ENCODE measurements around the gene SMIM7. TPM values are rescaled to one million over a fixed set of nuclear protein-coding genes. Genes with fewer than 3 reads are reported as not detected.

Gene SMIM7
- total RNA-seq, 1 donor from 2014 or later: 56.2 TPM

DNA sequence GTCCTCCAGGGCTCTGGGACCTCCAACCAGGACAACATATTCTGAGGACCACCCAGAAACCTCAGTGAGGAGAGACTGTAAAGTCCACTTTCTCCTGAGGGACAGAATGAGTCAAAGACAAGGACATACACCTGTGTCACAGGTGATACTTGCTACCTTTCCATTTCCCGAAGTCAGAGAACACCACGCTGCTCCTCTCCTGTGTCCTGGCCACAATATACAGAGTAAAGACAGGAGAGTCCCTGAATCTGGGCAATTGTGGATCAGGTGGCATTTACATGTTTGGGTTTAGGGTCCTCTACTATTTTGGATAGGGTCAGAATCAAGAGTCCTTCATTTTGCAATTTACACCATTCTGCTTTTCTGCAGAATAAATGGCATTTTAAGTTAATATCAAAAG lies 36.9 kb downstream of the SMIM7 start:
- DNase-seq (ENCODE audit: low spot score): no peak

DNA sequence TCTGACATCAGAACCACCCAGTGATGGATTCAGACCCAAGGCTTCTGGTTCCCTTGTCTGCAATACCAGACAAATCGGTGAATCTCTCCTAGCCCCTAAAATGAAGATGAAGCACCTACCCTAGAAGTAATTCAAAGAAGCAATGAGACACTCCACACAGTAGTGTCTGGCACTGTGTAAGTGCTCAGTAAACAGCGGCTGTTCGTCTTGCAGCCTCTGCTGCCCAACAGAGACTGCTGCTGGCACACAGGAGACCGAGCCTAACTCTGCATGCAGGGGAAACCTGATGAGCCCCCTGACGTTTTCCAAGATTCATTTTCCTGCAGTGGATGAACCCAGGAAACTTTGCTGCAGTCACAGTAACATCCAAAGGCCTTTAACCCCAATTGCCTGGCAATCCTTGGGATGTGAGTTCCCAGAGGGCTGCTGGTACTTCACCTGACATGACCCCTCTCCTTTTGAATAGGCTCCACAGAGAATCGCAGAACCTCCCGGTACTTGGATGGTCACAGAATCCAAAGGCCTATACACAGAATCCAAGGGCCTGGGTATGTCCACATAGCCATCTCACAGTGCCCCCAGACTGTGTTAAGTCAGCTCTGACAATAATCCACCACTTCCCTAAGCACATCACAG lies 38.7 kb downstream of the SMIM7 start:
- DNase-seq (ENCODE audit: low spot score): no peak

DNA sequence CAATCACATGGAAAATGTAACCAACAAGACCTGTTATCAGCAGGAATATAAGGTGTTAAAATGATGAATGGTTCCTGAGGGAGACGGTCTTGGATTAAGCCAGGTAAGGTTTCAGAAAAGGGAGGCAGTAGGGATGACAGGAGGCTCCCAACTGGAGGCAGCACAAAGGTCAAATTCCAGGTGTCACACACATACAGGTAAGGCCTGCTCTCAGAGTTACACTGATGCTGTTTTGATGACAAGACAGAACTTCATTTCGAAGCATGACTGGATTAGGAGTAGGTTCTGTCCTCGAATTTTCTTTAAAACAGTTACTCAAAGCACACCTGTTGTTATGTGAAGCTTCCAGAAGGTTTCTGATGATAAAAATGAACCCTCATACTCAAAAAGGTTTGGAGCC lies 39.4 kb downstream of the SMIM7 start:
- DNase-seq (ENCODE audit: low spot score): no peak

DNA sequence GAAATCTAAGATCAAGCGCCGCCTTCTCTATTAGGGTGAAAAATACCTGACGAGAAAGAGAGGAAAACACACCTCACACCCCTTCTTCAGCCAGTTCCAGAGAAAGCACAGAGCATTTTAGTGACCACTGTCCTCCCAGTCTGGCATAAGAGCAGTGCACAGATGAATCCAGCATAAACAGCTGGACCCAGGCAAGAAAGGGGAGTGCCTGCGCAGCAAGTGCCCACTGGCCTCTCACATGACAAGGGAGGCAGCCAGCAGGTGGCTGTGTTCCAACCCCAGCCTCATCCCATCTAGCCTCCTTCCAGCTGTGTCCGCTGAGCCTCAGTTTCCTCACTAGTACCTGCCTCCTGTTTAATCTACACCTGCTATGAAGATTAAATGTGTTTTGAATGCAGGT lies 39.9 kb downstream of the SMIM7 start:
- DNase-seq (ENCODE audit: low spot score): no peak

DNA sequence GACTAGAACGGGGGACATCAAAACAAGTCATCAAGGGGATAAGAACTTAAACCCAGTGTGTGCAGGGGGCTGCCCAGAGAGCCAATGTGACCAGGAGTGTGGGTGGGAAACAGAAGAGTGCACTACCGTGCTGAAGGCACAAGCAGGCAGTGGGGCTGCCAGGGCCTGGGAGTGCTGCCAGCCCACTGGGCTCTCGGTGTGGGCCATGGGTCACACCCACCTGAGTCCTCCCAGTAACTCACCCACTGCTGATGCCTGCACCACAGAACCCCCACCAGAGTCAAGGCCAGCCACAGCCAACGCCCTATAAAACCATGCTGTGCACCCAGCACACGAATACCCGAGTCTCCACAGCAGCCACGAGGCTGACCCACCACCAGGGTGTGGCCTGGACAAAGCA lies 40.5 kb downstream of the SMIM7 start:
- DNase-seq (ENCODE audit: low spot score): no peak

DNA sequence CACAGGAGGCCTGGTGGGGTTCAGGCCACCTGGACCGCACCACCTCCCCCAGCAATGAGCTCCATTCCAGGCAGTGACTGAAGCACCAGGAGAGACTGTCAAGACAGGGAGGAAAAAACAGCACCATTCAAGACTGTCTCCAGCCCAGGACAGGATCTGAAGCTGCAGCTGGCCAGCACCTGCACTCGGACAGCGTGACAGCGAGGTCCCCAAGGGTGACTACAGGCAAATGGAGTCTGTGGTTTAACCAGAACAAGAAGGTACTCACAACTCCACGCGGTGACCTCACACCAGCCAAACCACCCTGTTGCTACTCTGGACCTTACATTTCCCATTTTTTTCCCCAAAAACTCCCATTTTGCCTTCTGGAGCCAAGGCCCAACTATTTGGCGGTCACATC lies 41.7 kb downstream of the SMIM7 start:
- no peak for DNase-seq (ENCODE audit: low spot score)

DNA sequence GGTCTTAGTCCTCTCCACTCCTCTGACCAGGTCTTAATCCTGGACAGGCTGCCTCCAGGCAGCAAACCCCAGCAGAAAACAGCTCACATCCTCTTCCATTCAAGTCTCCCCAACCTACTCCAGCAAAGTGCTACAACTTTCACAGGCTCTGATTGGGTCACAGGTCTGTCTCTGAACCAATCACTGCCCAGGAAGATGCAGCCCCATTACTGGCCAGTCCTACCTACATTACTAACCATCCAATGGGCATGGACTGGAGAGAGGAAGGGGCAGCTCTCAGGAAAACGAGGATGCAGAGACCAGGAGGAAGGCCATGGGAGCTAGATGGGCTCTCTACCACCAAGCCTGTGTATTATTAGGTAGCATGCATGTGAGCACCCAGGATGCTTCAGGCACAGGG lies 44.1 kb downstream of the SMIM7 start:
- no peak for DNase-seq (ENCODE audit: low spot score)

DNA sequence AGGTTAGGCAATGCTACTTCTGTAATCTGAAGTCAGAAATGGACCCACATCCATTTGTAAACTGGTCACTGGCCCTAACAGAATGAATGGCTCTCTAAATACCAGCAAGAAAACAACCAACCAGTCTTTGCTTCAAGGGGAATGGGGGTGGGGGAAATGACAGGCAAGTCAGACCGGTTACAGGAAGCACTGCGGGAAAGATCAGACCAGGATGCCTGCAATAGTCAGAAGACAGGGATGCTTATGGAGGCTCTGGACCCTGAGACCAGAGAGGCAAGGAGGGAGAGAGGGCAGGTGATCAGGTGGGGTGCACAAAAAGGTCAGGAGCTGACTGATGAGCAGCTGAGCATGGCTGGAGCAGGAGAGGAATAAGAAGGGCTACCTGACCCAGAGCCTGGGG lies 45.0 kb downstream of the SMIM7 start:
- DNase-seq (ENCODE audit: low spot score): no peak

DNA sequence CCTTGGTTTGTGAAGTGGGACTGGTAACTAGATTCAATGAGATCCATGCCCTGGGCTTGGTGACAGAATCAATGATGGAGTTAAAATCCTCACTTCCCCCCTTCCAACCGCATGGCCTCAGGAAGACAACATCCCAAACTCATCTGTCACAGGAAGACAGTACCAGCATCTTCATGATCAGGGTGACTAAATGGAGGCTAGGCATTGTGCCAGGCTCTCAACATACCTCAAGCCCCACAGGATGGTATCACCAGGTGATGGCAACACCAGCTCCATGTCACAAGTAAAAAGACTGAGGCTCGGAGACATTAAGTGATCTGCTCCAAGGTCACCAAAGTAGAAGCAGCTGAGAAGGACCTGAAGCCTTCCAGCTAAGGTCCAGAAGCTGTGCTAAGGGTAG lies 46.1 kb downstream of the SMIM7 start:
- DNase-seq (ENCODE audit: low spot score): no peak

DNA sequence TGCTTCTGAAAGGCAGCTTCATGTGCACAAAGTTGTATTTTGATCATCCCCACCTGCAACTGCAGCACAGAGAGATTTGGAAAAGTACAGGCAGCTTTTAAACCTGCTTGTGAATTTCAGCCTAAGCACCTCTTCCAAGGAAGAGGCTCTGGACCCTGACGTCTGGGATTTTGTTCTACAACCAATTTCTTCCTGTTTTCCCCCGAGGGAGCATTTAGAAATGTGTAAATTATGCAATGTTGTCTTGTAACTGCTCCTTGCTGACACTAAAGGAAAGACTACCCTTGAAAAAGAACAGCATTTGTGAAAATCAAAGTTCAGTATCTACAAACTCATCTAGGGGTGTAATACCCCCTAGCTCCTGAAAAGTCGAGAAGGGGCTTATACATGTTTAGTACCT lies 47.3 kb downstream of the SMIM7 start:
- no peak for DNase-seq (ENCODE audit: low spot score)

DNA sequence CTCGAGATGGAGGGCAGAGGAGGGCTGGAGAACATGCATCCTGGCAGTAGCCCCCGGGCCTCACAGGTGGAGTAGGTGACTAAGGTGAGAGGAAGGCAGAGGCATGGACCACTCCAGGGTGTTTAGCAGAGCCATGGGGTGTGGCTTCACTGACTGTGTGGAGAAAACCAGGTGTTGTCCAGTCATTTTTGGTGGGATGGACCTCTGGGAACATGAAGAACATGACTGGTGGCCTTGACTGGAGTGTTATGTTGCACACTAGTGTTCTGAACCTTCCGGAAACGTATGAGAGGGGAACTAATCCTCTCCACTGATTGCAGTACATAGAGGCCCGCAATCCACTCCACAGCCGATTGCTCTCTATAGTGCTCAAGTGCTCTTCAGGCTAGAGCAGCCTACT lies 48.8 kb downstream of the SMIM7 start:
- DNase-seq (ENCODE audit: low spot score): no peak

DNA sequence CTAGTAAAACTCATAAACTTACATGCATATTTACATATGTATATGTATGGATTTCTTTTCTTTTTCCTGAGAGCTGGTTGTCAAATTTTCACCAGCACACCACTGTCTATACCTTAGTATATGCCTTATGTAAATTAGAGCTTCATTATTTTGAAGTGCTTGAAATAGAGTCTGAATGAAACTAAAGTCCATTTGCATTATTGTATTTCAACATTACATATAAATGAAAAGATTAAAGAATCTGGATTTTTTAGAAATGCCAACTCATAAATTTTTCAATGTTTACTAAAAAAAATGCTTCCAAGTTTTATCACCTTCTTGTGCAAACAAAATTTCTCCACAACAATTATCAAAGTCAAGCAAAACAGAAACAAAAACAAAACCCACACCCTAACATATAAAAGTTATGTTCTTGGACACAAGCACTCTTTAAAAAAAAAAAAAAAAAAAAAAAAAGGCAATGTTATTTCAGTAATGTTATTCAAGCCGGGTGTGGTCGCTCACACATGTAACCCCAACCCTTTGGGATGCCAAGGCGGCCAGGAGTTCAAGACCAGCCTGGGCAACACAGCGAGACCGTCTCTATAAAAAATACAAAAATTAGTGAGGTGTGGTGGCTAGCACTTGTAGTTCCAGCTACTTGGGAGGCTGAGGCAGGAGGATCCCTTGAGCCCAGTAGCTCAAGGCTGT lies 50.3 kb downstream of the SMIM7 start:
- DNase-seq (ENCODE audit: low spot score): no peak

DNA sequence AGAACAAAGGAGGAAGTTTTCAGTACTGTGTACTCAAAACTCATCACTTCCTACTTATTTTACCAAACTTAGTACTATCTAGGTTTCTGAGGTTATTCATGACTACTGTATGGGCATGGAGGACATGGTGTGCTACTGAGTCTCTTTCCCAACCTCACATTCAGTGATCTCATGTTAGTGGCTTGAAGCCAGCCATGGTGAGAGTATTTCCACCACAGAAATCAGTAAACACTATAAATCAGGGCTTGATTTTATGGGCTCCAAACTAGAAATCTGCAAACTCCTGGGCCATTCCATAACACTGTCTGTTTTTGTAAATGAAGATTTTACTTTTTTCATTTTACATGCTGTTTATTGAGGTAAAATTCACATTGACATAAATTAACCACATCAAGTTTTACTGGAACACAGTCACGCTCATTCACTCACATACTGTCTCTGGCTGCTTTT lies 51.6 kb downstream of the SMIM7 start:
- DNase-seq (ENCODE audit: low spot score): no peak

DNA sequence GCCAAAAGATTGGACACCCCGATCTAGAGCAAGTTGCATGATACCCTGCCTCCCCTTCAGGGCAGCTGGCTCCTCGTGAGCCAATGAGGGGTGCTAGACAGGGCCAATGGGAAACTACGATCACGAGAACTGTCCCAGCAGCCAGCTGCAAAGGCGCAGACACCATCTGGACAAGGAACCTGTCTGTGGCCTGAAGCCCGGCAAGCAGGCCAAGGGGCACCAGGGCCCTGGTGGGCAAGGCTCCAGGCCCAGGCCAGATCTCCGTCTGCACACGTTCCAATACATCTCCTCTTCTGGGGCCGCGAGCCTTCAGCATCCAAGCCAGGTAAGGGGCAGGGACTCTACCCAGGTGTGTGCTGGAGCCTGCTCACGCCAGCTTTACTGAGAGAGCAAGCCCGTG lies 52.1 kb downstream of the SMIM7 start:
- no peak for DNase-seq (ENCODE audit: low spot score)

DNA sequence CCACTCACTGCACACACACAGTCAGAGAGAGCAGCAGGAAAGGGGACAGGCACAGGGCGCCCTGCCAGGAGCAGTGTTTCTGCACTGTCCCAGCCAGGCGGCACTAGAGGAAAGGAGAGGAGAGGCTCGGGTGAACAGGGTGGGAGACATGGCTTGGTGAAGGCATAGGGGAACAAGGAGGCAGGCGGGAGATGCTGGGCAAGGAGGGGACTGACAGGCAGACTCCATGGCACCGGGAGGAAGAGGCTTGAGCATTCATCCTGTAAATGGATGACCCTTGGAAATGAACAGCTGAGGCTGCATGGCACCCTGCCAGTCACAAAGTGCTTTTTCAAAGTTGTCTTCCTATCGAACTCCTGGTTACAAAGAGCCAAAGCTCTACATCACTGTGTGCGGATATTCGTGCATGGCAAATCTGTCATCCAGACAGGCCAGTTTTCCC lies 54.4 kb downstream of the SMIM7 start:
- DNase-seq (ENCODE audit: low spot score): no peak

DNA sequence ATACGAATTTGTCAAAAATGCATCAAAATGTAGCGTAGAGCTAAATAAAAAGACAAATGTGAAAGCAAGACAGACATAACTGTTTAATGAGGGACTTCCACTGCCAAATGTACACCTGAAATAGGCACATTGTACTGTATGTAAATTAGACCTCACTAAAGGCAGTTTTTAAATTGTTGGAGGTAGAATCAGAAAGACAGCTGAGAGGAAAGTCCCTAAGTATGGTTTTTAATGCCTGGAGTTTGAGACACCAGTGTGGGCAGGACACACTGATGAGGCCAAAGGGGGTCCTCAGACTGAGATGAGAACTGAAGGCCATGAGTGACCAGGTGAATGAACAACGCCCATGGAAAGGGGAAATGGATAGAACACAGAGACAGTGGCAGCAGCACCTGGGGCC lies 54.8 kb downstream of the SMIM7 start:
- DNase-seq (ENCODE audit: low spot score): no peak

DNA sequence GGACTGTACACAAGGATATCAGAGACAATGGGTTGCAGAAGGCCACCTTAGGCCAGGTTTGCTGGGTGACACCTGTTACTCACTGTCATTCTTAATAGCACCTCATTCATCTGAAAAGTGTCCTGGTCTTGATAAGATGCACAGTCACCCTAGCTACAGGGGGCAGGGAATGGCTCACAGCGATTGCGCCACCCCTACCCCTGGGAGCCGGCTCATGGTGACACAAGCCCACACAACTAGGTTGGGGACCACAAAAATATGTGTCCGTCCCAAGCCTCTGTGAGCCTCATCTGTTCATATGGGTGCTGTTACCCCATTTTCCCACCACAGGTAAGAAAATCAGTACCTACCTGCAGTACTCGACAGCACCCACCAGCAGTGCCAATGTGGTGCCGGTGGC lies 55.3 kb downstream of the SMIM7 start:
- no peak for DNase-seq (ENCODE audit: low spot score)

DNA sequence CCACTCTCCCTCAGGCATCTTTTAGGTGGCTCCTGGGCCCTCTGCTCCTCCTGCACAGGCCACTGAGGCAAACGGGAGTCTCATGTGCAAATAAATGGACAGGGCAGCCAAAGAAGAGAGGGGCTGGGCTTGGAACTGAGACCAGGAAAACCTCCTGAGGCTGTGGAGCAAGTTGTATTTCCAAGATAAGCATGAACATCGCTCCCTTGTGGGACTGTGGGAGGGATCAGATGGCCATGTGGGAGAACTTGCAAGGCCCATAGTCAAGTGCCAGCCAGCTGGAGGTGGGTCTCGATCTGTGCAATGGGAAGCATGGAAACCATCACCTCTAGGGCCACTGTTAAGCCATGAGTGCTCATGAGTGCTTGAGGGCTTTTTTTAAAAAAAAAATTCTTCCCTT lies 56.9 kb downstream of the SMIM7 start:
- DNase-seq (ENCODE audit: low spot score): no peak

DNA sequence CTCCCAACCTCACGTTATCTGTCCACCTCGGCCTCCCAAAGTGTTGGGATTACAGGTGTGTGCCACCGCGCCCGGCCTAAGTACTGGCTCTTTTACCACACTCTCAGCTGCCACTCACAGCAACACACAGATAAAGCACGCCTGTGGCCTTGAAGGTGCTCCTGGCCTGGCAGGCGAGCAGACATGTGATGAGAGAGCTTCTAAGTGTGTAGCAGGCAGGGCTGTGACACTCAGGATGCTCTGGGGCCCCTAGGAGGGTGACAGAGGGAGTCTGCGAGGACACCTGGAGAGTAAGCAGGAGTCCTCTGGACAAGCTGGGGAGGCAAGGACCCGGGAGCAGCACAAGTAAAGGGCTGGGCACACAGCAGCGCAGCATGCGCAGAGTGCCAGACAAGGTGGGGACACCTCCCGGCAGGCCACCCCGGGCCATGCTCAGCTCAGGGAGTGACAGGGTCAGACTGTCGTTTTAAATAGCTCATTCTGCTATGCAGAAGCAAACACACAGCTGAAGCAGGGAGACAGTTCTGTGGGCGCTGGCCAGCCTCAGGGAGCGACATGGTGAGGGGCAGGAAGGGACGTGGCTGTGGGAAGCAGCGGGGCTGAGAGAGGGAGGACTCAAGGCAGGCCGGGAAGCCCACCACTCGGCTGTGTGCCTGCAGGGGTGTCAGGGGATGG lies 58.4 kb downstream of the SMIM7 start:
- no peak for DNase-seq (ENCODE audit: low spot score)

DNA sequence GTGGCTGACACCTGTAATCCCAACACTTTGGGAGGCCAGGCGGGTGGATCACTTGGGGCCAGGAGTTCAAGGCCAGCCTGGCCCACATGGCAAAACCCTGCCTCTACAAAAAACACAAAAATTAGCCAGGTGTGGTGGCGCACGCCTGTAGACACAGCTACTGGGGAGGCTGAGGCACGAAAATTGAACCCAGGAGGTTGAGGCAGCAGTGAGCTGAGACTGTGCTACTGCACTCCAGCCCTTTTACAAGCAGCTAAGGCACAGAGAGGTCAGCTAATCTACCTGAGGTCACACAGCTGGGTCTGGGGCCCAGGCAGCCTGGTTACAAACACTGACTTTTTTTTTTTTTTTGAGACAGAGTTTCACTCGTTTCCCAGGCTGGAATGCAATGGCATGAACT lies 59.1 kb downstream of the SMIM7 start:
- DNase-seq (ENCODE audit: low spot score): no peak

DNA sequence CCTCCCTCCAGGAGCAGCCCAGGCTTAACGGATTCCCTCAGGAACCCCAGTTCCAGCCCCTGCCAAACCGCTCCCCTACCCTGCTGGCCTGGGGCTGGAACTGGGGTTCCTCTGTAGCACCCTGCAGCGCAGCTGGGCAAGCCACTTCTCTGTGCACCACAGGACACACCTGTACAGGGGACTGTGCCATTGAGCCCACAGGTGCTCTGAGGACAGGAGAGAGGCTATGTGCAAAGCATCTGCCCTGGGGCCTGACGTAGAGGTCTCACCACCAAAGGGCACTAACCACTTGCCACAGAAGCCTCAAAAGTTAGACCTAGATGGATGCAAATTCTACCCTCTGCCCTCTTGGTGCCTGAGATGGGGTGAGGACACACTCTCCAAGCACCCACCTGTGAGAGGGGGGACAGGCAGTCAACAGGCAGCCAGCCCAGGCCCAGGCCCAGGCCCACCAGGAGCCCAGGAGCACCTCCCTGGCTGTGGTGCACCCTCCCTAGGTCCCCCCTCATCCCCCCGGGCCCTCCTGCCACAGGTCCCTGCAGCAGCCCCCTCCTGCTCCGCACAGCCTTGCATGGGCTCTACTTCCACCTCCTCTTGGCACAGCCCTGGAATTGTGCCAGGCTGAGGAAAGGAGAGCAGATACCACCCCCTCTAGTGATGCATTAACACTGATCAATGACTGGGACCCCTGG lies 60.1 kb downstream of the SMIM7 start:
- DNase-seq (ENCODE audit: low spot score): no peak

DNA sequence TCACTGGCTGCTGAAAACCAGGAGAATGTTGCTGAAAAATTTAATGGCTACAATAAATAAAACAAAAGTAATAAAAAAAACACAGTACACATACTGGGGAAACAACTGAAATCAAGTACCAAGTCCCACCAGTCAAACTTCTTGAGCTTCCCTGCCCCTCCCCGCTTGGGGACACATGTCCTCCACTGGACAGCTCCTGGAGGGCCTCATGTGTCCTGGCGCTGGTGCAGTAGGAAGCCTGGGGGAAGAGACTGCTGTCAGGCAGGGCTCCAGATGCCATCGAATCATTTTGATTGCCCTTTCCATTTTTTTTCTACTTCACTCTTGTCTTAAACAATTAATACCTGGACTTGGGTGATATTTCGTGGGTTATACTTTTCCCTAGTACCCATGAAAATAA lies 61.1 kb downstream of the SMIM7 start:
- DNase-seq (ENCODE audit: low spot score): no peak
